GM21447 (cell line): ENCODE results near the gene GAL3ST2.
"Not testable (repeated sequence)": the region's sequence is repeated elsewhere in the genome, so short reads cannot be mapped to it uniquely, and the experiment has no call there.

Experiments used
- ATAC-seq: cut with Tn5 transposase; IDR thresholded peaks from one replicate; pipeline ENCODE4 v1.9.1; 2021; ENCODE audit not compliant: unreplicated experiment

Gene GAL3ST2

DNA sequence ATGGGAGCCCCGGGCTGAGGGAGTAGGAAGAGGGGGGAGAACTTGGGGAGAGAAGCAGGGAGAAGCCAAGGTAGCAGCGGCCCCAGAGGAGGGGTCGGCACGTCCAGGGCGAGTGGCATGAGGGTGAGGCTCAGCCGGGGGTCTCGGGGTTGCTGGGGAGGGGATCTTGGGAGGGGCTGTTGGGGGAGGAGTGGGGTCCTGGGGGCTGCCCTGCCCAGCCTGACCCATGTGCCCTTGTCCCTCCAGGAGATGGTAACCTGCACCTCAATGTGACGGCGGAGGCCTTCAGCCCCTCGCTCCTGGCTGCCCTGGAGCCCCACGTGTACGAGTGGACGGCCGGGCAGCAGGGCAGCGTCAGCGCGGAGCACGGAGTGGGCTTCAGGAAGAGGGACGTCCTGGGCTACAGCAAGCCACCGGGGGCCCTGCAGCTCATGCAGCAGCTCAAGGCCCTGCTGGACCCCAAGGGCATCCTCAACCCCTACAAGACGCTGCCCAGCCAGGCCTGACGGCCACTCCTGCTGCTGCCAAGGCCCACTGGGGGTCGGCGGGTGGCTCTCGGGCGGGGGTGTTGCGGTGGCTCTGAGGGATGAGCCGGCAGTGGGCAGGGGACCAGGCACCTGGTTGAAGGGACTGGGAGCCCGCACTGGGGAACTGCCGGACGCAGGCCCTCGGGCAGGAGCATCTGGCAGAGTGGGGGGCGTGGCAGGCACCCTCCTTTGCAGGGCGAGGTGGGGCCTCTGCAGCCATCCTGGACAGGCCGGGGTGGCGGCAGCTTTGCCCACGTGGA is 9.0 kb upstream of the GAL3ST2 start:
- no peak for ATAC-seq

DNA sequence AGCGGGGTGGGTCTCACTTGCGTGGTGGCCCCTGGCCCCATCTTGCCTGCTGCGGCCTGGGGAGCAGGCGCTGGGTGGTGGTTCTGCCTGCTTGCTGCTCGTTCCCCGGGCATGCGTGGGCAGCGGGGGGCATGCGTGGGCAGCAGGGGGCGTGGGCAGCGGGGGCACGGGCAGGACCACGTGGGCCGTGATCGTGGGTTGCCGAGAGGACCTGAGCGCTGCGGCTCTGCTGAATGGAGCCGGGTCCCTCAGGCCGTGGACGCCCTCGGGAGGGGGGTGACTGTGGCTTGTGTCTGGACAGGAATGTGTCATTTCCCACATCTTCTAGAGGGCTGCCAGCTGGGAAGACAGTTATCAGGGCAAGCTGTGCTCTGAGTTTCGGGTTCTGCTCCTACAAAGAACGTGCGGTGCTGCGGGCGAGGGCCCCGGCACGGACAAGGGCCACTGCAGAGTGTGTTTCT is 8.3 kb upstream of the GAL3ST2 start:
- no peak for ATAC-seq

DNA sequence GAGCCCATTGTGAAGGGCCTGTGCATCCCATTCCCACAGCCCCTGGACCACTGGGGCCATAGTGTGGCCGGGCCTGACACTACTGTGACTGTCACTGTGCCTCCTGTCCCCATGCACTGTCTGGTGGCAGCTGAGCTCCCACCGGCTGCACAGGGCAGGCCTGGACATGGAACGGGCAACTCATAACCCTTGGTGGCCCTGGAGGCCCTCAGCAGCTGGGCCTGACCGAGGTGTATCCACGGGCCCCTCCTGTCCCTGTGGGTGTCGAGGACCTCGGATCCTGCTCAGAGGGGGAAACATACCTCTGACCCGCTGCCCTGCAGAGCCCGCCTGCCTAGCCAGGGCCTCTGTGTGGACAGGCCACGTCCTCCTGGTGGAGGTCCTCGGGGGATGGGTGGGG is 7.8 kb upstream of the GAL3ST2 start:
- no peak for ATAC-seq

DNA sequence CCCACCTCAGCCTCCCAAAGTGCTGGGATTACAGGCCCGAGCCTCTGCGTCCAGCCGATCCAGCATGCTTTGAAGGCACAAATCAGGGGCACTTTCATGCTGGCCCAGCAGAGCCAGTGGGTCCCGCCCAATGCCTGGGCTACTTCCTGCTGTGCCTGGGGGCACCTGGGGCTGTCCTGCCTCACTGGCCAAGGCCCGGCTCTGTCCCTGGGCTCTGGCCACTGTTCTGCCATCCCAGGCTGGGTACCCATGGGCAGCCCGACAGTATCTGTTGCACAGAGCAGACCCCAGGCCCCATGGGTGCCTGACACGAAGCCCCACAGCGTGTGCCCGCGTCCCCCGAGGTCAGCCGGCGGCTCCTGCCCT is 6.8 kb upstream of the GAL3ST2 start:
- no peak for ATAC-seq

DNA sequence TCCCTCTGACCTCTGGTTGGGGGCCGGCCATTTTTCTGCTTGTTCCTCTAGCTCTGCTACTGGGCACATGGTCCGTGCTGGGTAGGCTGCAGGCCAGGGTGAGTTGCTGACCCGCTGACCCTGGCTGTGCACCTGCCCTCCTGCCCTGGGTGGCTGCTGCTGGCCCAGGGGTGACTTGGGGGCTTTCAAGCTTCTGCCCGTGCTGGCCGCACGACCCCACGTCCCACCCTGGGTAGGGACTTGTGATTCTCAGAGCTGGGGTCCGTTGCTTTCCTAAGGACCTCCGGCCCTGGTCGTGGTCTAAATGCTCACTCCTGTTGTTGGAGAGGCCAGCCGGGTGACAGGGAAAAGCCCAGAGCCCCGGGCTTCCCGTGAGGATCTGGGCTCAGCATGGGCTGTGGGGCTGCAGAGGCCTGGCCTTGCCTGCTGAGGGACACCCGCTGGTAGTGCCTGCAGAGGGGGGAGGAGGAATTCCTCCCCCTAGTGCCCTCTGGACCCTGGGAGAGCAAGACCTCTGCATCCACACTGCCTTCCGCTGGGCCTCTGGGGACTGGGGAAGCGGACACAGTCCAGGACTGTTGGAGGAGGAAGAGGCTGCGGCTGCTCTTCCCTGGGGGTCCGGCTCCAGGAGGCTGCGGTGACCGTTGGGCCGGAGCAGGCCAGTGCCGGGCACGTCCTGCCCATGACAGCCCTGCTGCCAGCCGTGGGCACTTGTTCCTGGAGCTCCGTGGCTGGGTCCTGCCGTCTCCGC is 6.3 kb upstream of the GAL3ST2 start:
- no peak for ATAC-seq

DNA sequence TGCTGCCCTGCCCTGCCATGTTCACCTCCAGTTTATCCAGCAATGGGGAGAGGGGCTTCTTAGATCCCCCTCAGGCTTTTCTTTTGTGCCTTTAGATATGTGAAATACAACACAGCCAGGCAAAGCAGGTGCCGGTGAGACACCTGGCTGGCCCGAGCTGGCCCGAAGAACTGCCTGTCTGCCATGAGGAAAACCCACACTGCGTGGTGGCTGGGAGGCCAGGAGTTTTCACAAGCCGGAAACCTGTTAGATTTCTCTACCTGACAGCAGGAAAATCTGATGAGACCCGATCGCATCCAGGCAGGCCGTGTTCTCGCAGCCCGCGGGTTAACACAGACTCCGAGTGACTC is 5.7 kb upstream of the GAL3ST2 start:
- ATAC-seq: no peak

DNA sequence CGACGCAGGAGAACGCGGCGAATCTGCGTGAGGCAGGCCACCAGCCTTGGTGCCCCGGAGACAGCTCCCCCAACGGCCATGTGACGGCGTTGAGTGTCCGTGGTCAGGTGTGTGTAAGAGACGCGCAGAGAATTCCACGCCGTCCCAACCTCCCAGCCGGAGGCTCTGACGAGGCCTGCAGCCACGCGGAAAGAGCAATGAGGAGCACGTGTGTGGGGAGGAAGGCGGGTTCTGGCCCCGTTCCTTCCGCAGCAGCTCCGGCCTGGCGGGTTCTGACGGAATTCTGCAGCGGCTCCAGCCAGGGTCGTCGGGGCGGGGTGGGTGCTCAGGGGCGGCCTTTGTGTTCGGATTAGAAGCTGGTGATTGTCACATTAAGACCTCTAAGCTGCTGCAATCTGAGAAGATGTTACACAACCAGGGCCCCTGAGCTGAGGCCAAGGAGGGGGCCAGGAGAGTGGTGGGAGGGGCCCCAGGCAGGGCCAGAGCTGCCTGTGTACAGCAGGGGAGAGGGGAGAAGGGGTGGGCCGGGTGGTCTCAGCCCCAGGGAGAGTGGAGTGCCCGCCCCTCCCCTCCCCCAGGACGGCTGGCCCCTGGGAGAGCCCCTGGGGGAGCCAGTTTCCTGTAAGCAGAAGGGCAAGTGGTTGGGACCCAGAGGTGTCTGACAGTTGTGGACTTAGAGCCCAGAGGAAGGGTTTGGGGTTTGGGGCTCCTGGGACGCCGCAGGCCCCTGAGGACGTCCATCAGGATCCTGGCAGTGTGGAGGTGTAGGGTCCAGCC is 5.1 kb upstream of the GAL3ST2 start:
- no peak for ATAC-seq

DNA sequence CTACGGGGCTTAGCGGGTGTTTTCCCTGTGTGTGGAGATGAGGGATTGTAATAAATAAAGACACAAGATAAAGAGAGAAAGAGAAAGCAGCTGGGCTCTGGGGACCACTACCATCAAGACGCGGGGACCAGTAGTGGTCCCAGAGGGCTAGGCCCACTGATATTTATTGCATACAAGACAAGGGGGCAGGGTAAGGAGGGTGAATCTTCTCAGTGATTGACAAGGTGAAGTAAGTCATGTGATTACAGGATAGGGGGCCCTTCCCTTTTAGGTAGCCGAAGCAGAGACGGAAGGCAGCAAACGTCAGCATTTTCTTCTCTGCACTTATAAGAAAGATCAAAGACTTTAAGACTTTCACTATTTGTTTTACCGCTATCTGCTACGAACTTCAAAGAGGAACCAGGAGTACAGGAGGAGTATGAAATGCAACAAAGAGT is 4.5 kb upstream of the GAL3ST2 start:
- no peak for ATAC-seq

DNA sequence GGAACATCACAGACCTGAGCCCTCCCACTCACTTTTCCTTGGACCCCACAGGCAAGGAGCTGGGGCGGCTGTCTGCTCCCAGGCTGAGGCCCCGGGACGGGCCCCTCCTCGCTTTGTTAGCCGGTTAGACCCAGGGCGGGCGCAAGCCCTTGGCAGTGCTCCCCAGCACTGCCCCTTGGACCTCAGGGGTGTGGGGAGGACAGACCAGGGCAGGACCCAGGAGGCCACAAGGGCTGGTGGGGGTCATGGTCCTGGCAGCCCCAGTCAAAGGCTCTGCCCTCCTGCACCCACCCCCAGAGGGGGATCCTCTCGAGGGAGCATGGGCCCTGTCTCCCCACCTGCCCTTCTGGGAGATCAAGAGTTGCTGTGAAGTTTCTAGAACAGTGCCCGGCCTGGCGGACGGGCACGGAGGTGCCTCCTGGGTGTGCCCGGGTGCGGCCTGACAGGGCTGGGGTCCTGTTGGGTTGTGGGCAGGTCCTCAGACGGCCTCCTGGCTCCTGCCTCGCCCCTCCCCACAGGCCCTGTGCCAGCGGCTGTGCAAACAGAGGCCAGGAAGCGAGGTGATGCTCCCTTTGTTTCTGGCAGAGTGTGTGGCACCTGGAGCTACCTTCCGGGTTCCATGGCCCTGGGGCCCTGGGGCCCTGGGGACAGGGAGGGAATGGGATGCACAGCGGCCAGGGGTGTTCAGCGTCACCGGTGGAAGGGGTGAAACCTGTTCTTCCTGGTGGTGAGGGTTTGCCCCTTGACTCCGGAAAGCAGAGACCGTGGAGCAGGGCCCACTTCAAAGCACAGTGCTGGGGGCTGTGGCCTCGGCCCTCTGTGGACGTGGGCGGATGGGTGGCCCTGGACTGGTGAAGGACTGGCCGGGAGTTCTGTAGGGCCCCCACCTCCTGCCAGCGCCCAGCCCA is 2.9 kb upstream of the GAL3ST2 start:
- ATAC-seq: no peak

DNA sequence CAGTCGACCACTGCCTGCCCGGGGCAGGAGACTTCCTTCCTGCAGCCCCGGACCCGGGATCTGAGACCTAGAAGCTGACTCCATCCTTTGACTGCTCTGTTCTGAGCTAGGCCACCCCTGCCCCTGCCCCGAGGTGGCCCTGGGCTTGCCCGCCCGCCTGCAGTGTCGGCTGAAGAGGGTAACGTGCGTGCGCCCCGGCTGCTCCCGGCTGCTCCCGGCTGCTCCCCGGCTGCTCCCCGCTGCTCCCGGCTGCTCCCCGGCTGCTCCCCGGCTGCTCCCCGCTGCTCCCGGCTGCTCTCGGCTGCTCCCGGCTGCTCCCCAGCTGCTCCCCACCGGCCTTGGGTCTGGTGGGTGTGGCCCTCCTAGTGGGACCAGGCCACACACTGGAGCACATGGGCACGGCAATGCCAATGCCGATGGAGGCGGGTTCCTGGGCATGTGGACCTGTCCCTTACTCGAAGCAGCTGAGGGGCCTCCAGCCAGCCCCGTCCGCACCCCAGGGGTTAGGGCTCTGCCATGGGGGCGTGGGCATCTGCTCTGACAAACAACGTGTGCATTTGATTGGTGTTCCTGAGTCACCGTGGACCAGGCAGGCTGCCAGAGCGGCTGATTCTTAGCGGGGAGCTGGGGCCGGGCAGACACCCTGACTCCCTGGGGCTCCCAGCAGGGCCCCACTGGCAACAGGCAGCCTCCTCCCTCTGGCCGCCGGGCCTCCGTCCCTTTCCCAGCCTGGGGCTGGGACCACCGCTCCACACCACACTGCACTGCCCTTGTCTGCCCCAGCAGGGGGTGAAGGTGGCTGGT is 2.0 kb upstream of the GAL3ST2 start:
- no peak for ATAC-seq

DNA sequence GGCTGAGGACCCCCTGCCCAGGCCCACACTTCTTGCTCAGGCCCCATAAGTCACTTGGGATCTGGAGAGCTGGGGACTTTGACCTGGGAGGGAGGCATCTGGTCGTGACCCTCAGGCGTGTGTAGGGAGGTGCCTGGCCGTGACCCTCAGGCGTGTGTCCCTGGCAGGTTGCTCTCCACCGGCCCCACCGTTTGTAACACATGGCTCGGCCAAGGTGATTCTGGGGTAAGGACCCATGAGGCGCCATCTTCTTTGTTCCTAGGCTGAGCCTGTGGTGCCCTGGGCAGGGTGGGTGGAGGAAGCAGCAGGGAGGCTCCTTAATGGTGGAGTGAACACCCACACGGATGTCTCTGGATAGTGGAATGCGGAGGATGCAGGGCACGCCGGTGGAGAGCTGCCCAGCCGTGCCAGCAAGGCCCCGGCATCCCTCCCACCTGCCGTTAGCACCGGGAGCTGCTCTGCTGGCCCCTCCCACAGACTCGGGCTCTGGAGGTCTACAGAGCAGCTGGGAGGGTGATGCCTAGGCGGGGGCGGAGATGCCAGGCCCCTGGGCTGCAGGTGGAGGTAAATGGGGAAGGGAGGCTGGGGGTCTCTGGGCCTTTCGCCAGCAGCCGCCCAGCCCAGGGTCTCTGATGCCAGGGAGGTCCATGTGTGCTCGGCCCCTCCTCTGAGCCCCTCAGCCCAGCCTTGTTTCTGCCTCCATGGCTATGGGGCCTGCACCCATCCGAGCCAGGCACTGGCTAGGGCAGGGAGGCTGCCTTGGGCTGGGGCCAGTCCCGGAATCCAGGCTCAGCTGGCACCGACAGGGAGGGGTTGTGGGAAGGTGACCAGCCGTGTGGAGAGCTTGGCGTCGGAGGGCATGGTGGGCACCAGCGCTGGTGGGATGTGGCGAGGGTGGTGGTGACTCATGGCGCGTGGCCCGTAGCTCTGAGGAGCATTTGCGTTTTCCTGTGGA is 1.1 kb upstream of the GAL3ST2 start:
- ATAC-seq: no peak

DNA sequence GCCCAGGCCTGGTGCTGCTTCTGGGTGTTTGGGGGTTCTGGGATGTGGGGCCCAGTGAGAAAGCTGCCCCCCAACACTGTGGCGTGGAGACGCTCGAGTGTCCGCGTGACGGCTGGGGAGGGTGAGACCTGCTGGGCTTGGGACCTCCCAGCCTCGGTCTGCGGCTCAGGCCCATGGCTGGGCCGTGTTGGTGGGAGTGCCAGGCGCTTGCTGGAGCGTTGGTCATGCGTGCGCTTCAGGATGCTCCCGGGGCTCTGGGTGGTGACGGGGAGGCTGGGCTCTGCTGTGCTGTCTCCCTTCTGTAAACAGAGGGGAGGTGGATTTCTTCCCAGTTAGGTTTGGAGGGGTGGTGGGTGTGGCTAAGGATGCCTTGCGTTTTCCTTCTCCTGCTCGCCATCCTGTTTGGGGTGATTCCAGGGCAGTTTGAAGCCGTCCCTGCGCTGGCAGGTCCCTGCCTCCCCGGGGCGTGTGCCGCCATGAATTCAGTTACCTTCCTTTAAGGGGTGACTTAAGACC is 606 bp downstream of the GAL3ST2 start:
- no peak for ATAC-seq

DNA sequence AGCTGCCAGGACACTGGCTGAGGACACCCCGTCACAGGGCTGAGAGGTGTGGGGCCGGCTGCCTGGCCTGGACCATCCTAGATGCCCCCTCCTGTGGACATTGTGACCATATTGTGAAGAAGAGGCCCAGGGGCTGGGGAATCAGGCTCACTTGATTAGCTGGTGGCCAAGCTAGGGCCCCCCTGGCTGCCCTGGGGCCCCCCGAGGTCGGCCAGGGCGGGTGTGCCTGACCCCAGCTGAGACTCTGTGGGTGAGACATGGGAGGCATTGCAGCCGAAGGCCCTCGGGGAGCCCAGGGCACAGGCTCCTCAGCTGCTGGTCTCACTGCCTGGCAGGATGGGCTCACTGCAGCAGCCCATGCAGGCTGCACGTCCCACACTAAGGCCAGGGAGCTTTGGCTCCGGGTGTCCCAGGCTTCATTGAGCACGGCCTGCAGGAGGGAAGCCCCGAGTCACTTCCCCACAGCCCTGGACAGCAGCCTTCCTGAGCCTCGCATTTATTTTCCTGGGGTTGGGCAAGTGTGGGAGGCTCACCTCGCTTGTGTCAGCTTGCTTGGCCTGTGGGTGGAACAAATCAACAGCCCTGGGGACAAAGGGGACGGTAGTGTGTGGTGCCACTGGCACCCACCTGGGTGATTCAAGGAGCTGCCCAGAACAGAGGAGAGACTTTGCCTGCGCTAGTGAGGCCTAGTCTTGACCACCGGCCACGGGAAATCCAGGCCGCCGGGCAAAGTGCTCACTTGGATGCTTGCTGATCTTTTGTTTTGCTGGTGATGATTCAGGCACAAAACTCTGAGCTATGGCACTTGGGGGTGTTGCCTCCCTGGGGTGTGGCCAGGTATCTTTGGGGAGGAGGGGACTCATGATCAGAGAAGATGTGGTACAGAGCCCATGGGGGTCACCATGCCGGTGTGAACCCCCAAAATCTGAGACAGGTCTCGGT is 1.3 kb downstream of the GAL3ST2 start:
- no peak for ATAC-seq

DNA sequence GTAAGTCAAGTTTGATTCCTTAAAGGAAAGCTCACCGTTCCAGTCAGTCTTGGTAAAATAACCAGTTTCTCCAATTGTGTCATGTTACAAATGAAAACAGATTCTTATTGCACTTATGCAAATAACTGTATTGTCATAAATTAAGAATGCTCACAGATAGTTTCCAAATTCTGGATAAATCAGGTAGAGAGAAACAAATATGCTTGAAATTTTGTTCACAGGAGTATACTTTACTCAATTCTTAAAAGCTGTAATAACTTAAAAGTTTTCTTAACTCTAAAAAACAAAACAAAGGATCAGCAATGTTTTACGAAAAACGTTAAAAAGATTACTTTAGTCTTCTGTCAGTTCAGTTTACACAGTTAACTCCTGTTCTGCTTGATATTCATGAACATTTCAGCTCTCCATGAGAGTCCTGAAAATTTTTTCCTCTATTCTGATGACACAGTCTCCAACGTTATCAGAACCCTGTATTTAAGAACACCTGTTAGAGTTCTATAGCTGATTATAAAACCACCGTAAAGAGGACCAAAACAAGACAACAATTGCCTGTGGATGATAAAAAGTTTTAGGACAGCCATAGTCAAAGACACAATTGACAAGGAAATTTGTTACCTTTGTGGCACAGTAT is 4.4 kb downstream of the GAL3ST2 start:
- no peak for ATAC-seq

DNA sequence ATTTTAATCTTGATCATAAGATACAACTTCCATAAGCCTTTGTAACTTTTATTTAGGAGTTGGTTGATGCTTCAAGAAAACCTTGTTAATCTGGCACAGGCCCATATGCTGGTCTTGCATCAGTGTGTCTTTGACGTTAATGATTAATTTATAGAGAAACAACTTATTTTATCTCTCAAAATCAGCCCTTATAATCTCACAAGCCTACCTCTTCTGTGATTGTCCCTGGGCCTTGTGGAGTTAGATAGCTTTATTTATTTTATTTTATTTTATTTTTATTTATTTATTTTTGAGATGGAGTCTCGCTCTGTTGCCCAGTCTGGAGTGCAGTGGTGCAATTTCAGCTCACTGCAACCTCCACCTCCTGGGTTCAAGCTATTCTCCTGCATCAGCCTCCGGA is 5.4 kb downstream of the GAL3ST2 start:
- ATAC-seq: not testable (repeated sequence)

DNA sequence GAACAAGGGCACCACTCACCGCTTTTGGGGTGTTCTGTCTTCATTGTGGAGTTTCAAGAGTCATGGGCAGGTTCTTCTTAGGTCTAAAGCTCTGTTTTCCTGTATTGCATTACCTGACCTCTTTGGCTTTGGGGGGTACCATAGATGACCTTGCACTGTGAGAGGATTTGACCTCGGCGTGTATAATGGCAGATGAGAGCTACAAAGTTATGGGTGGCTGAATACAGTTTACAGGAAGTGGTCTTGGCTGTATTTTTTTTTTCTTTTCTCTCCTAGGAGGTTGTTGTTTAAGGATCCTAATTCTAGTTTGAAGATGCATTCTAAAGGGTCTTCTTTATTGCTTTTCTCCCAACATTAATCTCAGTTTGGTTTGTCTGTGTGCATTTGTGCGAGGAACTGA is 11.5 kb downstream of the GAL3ST2 start:
- no peak for ATAC-seq

DNA sequence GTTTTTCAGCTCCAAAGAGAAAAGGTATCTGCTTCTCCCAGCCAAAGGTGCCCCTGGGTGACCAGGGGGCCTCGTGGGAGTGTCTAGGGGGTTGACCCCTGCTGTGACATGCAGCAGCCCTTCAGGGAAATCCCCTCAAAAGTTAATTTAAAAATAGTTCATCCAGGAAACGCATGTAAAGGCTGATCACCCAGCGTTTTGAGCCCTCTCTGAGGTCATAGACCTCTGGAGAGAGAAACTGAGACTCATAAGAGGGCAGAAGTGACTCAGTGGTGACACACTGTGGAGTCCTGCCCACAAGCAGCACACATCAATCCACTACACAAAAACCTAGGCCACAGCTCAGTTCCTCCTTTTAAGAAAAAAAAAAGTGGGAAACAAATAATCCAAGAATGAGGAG is 11.9 kb downstream of the GAL3ST2 start:
- no peak for ATAC-seq
